IMR-90 (cell line): Measurements from ENCODE around the gene SNTG2. TPM values are rescaled to one million over a fixed set of nuclear protein-coding genes. Genes with fewer than 3 reads are reported as not detected.
A peak's percentile ranks its signal among the peaks of the same experiment; 100 is the strongest.

Source experiments
- ATAC-seq: fragments of 200-7000 bp; cut with Tn5 transposase; 2 replicates; pipeline ENCODE4 v1.9.1; 2020; ENCODE audit warnings: low read depth, mild to moderate bottlenecking, moderate library complexity
- BruUV-seq: library from RNA; stranded (reverse); fragments of 400-500 nt; replicated peaks from 2 replicates; lab custom pipeline; 2021; lab: Mats Ljungman, UMichigan
- CTCF ChIA-PET: fragments of 300-600 bp; formaldehyde crosslinking; extraction: SDS; loops from one replicate; lab custom pipeline; 2021; ENCODE audit warnings: antibody characterized with exemption; lab: Yijun Ruan, JAX
- POLR2A ChIA-PET: fragments of 300-600 bp; sonication (Branson Sonifier 250); formaldehyde crosslinking; loops from one replicate; lab custom pipeline; 2022; ENCODE audit warnings: antibody characterized with exemption; ENCODE audit not compliant: unreplicated experiment; lab: Charles Lee
- DNase-seq: peaks from one replicate; pipeline ENCODE4 v3.0.0; 2013
- H2AFZ ChIP-seq: replicated peaks from 2 replicates; pipeline ENCODE3; 2013; ENCODE audit warnings: low read length, mild to moderate bottlenecking; ENCODE audit not compliant: poor library complexity
- H2AK5ac ChIP-seq: 2 replicates; pipeline ENCODE4 v1.6.1; 2013; ENCODE audit warnings: low read depth, low read length, inconsistent platforms
- H2AK9ac ChIP-seq: replicated peaks from 2 replicates; pipeline ENCODE3; 2013; ENCODE audit warnings: mild to moderate bottlenecking, low read depth, low read length, moderate library complexity; ENCODE audit not compliant: poor library complexity
- H2BK120ac ChIP-seq: 2 replicates; pipeline ENCODE4 v1.6.1; 2013; ENCODE audit warnings: low read depth, low read length, inconsistent platforms
- H2BK15ac ChIP-seq: 3 replicates; pipeline ENCODE4 v1.6.1; 2013; ENCODE audit warnings: low read depth, low read length, inconsistent platforms
- H2BK20ac ChIP-seq: 2 replicates; pipeline ENCODE4 v1.6.1; 2013; ENCODE audit warnings: low read depth, mild to moderate bottlenecking, inconsistent platforms, low read length, moderate library complexity
- H2BK5ac ChIP-seq: 2 replicates; pipeline ENCODE4 v1.6.1; 2013; ENCODE audit warnings: mild to moderate bottlenecking, low read depth, low read length, inconsistent platforms; ENCODE audit not compliant: poor library complexity, severe bottlenecking
- H3K14ac ChIP-seq: replicated peaks from 2 replicates; pipeline ENCODE4 v1.6.1; 2013; ENCODE audit warnings: low read depth, low read length, inconsistent platforms
- H3K18ac ChIP-seq: 2 replicates; pipeline ENCODE4 v1.6.1; 2013; ENCODE audit warnings: low read depth, low read length, control low read depth
- H3K23ac ChIP-seq: 2 replicates; pipeline ENCODE4 v1.6.1; 2013; ENCODE audit warnings: low read depth, low read length, inconsistent platforms
- H3K27ac ChIP-seq: 2 replicates; pipeline ENCODE4 v1.5.1; 2013; ENCODE audit warnings: mild to moderate bottlenecking, control low read depth, low read length; ENCODE audit not compliant: insufficient read depth
- H3K27me3 ChIP-seq: 2 replicates; pipeline ENCODE4 v1.6.1; 2013; ENCODE audit warnings: low read length; ENCODE audit not compliant: control insufficient read depth, insufficient read depth
- H3K36me3 ChIP-seq: 2 replicates; pipeline ENCODE4 v1.6.1; 2013; ENCODE audit warnings: low read length, mixed read lengths; ENCODE audit not compliant: control insufficient read depth, insufficient read depth
- H3K4ac ChIP-seq: 2 replicates; pipeline ENCODE4 v1.6.1; 2013; ENCODE audit warnings: low read depth, low read length, inconsistent platforms
- H3K4me1 ChIP-seq: 2 replicates; pipeline ENCODE4 v1.6.1; 2013; ENCODE audit warnings: low read length, mixed read lengths; ENCODE audit not compliant: control insufficient read depth, insufficient read depth
- H3K4me2 ChIP-seq: 2 replicates; pipeline ENCODE4 v1.6.1; 2013; ENCODE audit warnings: low read depth, mild to moderate bottlenecking, control low read depth, low read length, moderate library complexity
- H3K4me3 ChIP-seq: 2 replicates; pipeline ENCODE4 v1.5.1; 2013; ENCODE audit warnings: low read depth, mild to moderate bottlenecking, control low read depth, low read length, moderate library complexity; ENCODE audit not compliant: insufficient read depth
- H3K56ac ChIP-seq: 2 replicates; pipeline ENCODE4 v1.6.1; 2013; ENCODE audit warnings: low read length, inconsistent platforms; ENCODE audit not compliant: insufficient read depth; ENCODE audit errors: extremely low read depth
- H3K79me1 ChIP-seq, 2 experiments: 2 replicates each; pipeline ENCODE4 v1.6.1; 2013; ENCODE audit warnings: low read length in 2 of 2, inconsistent platforms in 1 of 2, low read depth in 1 of 2
- H3K9ac ChIP-seq: 2 replicates; pipeline ENCODE4 v1.6.1; 2013; ENCODE audit warnings: low read depth, low read length, control low read depth
- H3K9me1 ChIP-seq: 2 replicates; pipeline ENCODE4 v1.6.1; 2013; ENCODE audit warnings: low read length, inconsistent platforms; ENCODE audit not compliant: insufficient read depth
- H3K9me3 ChIP-seq: 2 replicates; pipeline ENCODE4 v1.6.1; 2013; ENCODE audit warnings: low read length; ENCODE audit not compliant: control insufficient read depth, insufficient read depth
- H4K20me1 ChIP-seq: 2 replicates; pipeline ENCODE4 v1.6.1; 2013; ENCODE audit warnings: low read length, inconsistent platforms; ENCODE audit not compliant: insufficient read depth
- H4K5ac ChIP-seq: 2 replicates; pipeline ENCODE4 v1.6.1; 2013; ENCODE audit warnings: mild to moderate bottlenecking, low read depth, low read length, control low read depth
- H4K8ac ChIP-seq, 2 experiments: 2 replicates each; pipeline ENCODE4 v1.6.1; 2013; ENCODE audit warnings: low read depth in 2 of 2, low read length in 2 of 2, control low read depth in 1 of 2, inconsistent platforms in 1 of 2
- H4K91ac ChIP-seq: 2 replicates; pipeline ENCODE4 v1.6.1; 2013; ENCODE audit warnings: low read depth, low read length, inconsistent platforms; ENCODE audit not compliant: insufficient read depth
- BHLHE40 ChIP-seq: fragments of 150-350 bp; IDR thresholded peaks from 2 replicates; pipeline ENCODE4 v1.6.1; 2016; ENCODE audit warnings: mild to moderate bottlenecking, low read depth, low read length
- CHD1 ChIP-seq: IDR thresholded peaks from 2 replicates; pipeline ENCODE4 v1.6.1; 2012; ENCODE audit warnings: low read depth, low read length, improper control_type of control experiment
- CTCF ChIP-seq: conservative IDR thresholded peaks from 2 replicates; pipeline ENCODE4 v1.5.1; 2012; ENCODE audit warnings: mild to moderate bottlenecking, low read depth, low read length, improper control_type of control experiment
- ELK1 ChIP-seq: fragments of 150-350 bp; IDR thresholded peaks from 2 replicates; pipeline ENCODE4 v1.6.1; 2016; ENCODE audit warnings: low read depth, mild to moderate bottlenecking, low read length, moderate library complexity, borderline replicate concordance
- FOS ChIP-seq: fragments of 150-350 bp; IDR thresholded peaks from 2 replicates; pipeline ENCODE4 v1.6.1; 2016; ENCODE audit warnings: low read depth, low read length
- MAFK ChIP-seq: IDR thresholded peaks from 2 replicates; pipeline ENCODE4 v1.6.1; 2012; ENCODE audit warnings: low read depth, low read length, improper control_type of control experiment
- MAZ ChIP-seq: IDR thresholded peaks from 2 replicates; pipeline ENCODE4 v1.6.1; 2012; ENCODE audit warnings: low read depth, mild to moderate bottlenecking, low read length, improper control_type of control experiment, moderate library complexity, borderline replicate concordance
- MXI1 ChIP-seq: IDR thresholded peaks from 2 replicates; pipeline ENCODE4 v1.6.1; 2012; ENCODE audit warnings: low read depth, mild to moderate bottlenecking, low read length, moderate library complexity, borderline replicate concordance
- NFE2L2 ChIP-seq: fragments of 150-350 bp; IDR thresholded peaks from 2 replicates; pipeline ENCODE4 v1.6.1; 2016; ENCODE audit warnings: low read depth, mild to moderate bottlenecking, low read length
- RAD21 ChIP-seq: IDR thresholded peaks from 2 replicates; pipeline ENCODE4 v1.6.1; 2012; ENCODE audit warnings: low read length, improper control_type of control experiment
- RCOR1 ChIP-seq: IDR thresholded peaks from 2 replicates; pipeline ENCODE4 v1.6.1; 2012; ENCODE audit warnings: mild to moderate bottlenecking, low read length, improper control_type of control experiment; ENCODE audit not compliant: insufficient replicate concordance
- RFX5 ChIP-seq: IDR thresholded peaks from 2 replicates; pipeline ENCODE4 v1.8.0; 2012; ENCODE audit warnings: low read depth, mild to moderate bottlenecking, low read length, moderate library complexity
- SMC3 ChIP-seq: fragments of 150-350 bp; IDR thresholded peaks from 2 replicates; pipeline ENCODE4 v1.6.1; 2016; ENCODE audit warnings: low read depth, mild to moderate bottlenecking, antibody characterized with exemption, low read length, moderate library complexity
- USF2 ChIP-seq: fragments of 150-350 bp; IDR thresholded peaks from 2 replicates; pipeline ENCODE4 v1.6.1; 2017; ENCODE audit warnings: mild to moderate bottlenecking, antibody characterized with exemption, low read length, low read depth
- whole genome bisulfite sequencing, 2 experiments: methylation state at CpG; one replicate each; pipeline versions ENCODE4 v1.1.5 to v1.1.7; 2013; ENCODE audit warnings: missing lambda C conversion rate in 2 of 2; ENCODE audit not compliant: insufficient read length in 1 of 2; ENCODE audit errors: extremely low coverage in 2 of 2; 5-methylcytosine and 5-hydroxymethylcytosine counted together
- dilution Hi-C: fragments of 300-500 bp; cut with HindIII; formaldehyde crosslinking; loops from one replicate; pipeline ENCODE4 v1.14.3; 2018; ENCODE audit warnings: low sequenced_read_pairs; ENCODE audit not compliant: unreplicated experiment
- in situ Hi-C: fragments of 300-500 bp; cut with MboI; formaldehyde crosslinking; loops from 3 replicates; pipeline ENCODE4 v1.14.3; 2019; ENCODE audit warnings: low sequenced_read_pairs, inconsistent platforms, mixed read lengths
- intact Hi-C: fragments of 100-400 bp; cut with micrococcal nuclease; formaldehyde crosslinking; loops from 2 replicates; pipeline ENCODE4 v1.10.0; 2022
- polyA plus RNA-seq, 3 experiments: library from polyadenylated mRNA; depleted of rRNA; stranded (reverse); fragments of >200 nt; gene quantifications; 2 replicates each; pipeline ENCODE4 v1.2.3, GENCODE V29; 2012; ENCODE audit warnings: low replicate concordance in 1 of 3
- total RNA-seq: library from RNA; depleted of rRNA; stranded (reverse); fragments of >200 nt; gene quantifications from 2 replicates; pipeline ENCODE4 v1.2.3, GENCODE V29; 2012

Gene SNTG2
- total and polyA plus RNA-seq, 2 of the 4 experiments (the other 2 are of a cell fraction) = under 0.01 to 0.17 TPM

GRCh38 chr2:1154710-1155594, 204.3 kb downstream of the SNTG2 start:
- Histone ChIP-seq H3K4me3 (no peak overlapping the region), H3K4ac (no peak overlapping the region), H3K27ac (no peak overlapping the region), H3K36me3 (no peaks in the 10 kb centered on the region), H4K20me1 (no peaks in the 10 kb centered on the region), H3K27me3 (no peaks in the 10 kb centered on the region), H3K56ac (no peak overlapping the region), H2BK15ac (no peak overlapping the region), H3K4me1 (no peaks in the 10 kb centered on the region), H2AFZ (no peak overlapping the region), H2BK120ac (no peak overlapping the region), H2BK20ac (no peak overlapping the region), H2BK5ac (peak overlapping the region; percentile 80), H3K9ac (no peak overlapping the region), H4K91ac (no peak overlapping the region), H4K8ac (no peak overlapping the region), H3K9me1 (no peaks in the 10 kb centered on the region), H3K79me1 (no peaks in the 10 kb centered on the region), H4K5ac (no peak overlapping the region), H2AK5ac (no peak overlapping the region), H3K9me3 (peaks cover 23% of the 10 kb centered on the region), H3K23ac (no peak overlapping the region), H3K18ac (no peak overlapping the region), H2AK9ac (no peak overlapping the region), H3K4me2 (no peak overlapping the region), H3K14ac (no peak overlapping the region)
- BruUV-seq = no TSS peak
- in situ Hi-C loops = no loop called here
- ATAC-seq = no peak
- DNase-seq = no peak
- dilution Hi-C loops = no loop called here
- WGBS, 2 experiments = 13% methylated on average over 1 of the region's 4 CpGs; no CpG with 5 or more reads in 1 of the 2 experiments
- CTCF ChIA-PET = interaction anchor here (1.6 kb wide), 1 partner anchor 14 kb away, joined by 5 read pairs; no protein-coding TSS in a partner anchor
- POLR2A ChIA-PET = no interaction called here
- intact Hi-C loops = no loop called here
- TF ChIP-seq USF2 (no peak), RAD21 (no peak), SMC3 (no peak), RFX5 (no peak), CTCF (no peak), RCOR1 (no peak), MAZ (no peak), ELK1 (no peak), BHLHE40 (no peak), MXI1 (no peak), FOS (no peak), MAFK (no peak), NFE2L2 (no peak), CHD1 (no peak)
